Esophagus squamous epithelium (tissue), 4 donors: ENCODE results near the gene TPK1.

Experiments
- POLR2A ChIP-seq, 4 donors: fragments of 450-650 bp; IDR thresholded peaks; one replicate each; pipeline ENCODE4 v1.6.1; 2017; ENCODE audit warnings: antibody characterized with exemption in 4 of 4, mild to moderate bottlenecking in 4 of 4, moderate library complexity in 3 of 4
- TF ChIP-seq, protein P1 (sequence below), 6 experiments: fragments of 450-650 bp in 4 of 6; fragments of 200-600 bp in 2 of 6; sonication (generic) in 2 of 6; IDR thresholded peaks; one replicate each; pipeline ENCODE4 v1.5.1; 2016 to 2019; ENCODE audit warnings: antibody characterized with exemption in 6 of 6, mild to moderate bottlenecking in 4 of 6, moderate library complexity in 4 of 6

DNA sequence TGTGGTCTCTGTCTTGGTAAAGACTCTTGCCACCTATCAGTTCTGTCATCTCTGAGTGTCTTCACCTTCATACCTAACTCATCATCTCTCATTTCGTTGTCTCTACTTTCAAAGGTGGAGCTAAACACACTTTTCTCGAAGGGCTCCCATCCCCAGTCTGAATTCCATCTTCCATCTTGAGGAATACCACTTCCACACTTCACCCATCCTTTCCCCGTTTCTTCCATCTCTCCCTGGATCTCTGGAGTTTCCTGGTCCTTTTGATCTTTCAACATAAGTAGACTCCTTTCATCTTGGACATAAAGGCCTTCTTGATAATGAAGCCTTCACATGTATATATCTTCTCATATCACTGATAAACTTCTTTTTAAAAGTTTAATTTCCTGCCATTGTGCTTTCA, 311.6 kb downstream of the TPK1 start:
- TF ChIP-seq, protein P1, sequence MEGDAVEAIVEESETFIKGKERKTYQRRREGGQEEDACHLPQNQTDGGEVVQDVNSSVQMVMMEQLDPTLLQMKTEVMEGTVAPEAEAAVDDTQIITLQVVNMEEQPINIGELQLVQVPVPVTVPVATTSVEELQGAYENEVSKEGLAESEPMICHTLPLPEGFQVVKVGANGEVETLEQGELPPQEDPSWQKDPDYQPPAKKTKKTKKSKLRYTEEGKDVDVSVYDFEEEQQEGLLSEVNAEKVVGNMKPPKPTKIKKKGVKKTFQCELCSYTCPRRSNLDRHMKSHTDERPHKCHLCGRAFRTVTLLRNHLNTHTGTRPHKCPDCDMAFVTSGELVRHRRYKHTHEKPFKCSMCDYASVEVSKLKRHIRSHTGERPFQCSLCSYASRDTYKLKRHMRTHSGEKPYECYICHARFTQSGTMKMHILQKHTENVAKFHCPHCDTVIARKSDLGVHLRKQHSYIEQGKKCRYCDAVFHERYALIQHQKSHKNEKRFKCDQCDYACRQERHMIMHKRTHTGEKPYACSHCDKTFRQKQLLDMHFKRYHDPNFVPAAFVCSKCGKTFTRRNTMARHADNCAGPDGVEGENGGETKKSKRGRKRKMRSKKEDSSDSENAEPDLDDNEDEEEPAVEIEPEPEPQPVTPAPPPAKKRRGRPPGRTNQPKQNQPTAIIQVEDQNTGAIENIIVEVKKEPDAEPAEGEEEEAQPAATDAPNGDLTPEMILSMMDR (IDR thresholded peaks at IDR 0.05), result no peak
- TF ChIP-seq POLR2A (IDR thresholded peaks at IDR 0.05), result no peak
